IPS-NIHi7 (cell line): Measurements from ENCODE around the gene NDUFAF3.
A peak's percentile ranks its signal among the peaks of the same experiment; 100 is the strongest.

Source experiments
- DNase-seq: peaks from one replicate; pipeline ENCODE4 v3.0.0; 2012; ENCODE audit warnings: mixed read lengths; ENCODE audit errors: extremely low spot score

NDUFAF3 gene

GRCh38 chr3:49017971-49018706 lies 3.8 kb upstream of the NDUFAF3 start, which contains the start of gene DALRD3:
TSS of gene DALRD3 (minus strand) at chr3:49018580. CDS start at chr3:49018564, 16 bp downstream.
- DNase-seq, result peak; percentile 71

DNA sequence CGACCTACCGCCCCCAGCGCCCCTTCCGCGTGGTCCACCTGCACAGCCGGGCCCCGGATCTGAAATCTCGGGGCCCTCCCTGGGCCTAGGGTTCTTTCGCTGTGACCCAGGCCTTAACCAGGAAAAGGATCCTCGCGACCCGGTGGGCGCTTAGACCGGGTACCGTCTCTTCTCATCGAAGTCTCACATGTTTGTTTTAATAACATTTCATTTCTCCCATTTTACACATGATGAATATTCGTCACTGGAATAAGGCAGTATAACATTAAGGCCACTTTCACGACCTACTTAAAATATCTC lies 3.3 kb upstream of the NDUFAF3 start:
- no peak for DNase-seq

GRCh38 chr3:49019941-49020329 lies 2.0 kb upstream of the NDUFAF3 start:
- no peak for DNase-seq

- DNase-seq, result no peak
Observed at GRCh38 chr3:49020330-49021212, 1.4 kb upstream of the NDUFAF3 start.

GRCh38 chr3:49021213-49021812 lies 608 bp upstream of the NDUFAF3 start:
- DNase-seq, result peak; percentile 88

GRCh38 chr3:49022688-49023171 lies 809 bp downstream of the NDUFAF3 start:
- no peak for DNase-seq

DNA sequence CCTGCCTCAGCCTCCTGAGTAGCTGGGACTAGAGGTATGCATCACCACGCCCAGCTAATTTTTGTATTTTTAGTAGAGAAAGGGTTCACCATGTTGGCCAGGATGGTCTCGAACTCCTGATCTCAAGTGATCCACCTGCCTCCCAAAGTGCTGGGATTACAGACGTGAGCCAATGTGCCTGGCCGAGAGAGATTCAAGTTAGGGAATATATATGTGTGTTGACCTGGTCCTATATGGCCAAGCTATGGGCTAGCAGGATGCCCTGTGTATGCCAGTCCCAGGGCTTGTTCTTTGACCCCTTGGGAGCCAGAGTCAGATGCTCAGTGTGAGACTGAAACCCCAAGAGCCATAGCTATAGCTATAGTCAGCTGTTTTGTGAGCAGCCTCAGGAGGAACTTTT lies 1.9 kb downstream of the NDUFAF3 start:
- no peak for DNase-seq

- no peak for DNase-seq
Observed at GRCh38 chr3:49024449-49024848, 2.5 kb downstream of the NDUFAF3 start.

- no peak for DNase-seq
Observed at GRCh38 chr3:49025005-49025792, 3.3 kb downstream of the NDUFAF3 start.

- DNase-seq, result no peak
Observed at GRCh38 chr3:49025793-49026520, 4.0 kb downstream of the NDUFAF3 start.

GRCh38 chr3:49026536-49026935 lies 4.6 kb downstream of the NDUFAF3 start:
- DNase-seq, result no peak

- no peak for DNase-seq
Observed at GRCh38 chr3:49027634-49028033, 5.7 kb downstream of the NDUFAF3 start.

DNA sequence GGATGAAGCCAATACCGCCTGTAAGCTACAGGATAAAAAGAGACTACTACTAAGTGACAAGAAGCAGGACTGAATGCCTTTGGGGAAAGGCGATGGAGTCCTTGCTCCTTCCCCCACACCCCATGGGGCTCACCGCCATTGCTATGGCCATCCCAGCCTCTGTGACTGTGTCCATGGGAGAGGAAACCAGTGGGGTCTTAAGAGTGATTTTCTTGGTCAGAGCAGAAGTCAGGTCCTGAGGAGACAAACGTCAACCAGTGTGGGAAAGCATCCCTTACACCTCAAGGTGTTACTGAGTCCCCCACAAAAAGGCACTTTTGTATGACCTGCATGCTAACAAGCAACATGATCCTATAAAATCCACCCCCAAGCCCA lies 6.4 kb downstream of the NDUFAF3 start:
- DNase-seq, result no peak

DNA sequence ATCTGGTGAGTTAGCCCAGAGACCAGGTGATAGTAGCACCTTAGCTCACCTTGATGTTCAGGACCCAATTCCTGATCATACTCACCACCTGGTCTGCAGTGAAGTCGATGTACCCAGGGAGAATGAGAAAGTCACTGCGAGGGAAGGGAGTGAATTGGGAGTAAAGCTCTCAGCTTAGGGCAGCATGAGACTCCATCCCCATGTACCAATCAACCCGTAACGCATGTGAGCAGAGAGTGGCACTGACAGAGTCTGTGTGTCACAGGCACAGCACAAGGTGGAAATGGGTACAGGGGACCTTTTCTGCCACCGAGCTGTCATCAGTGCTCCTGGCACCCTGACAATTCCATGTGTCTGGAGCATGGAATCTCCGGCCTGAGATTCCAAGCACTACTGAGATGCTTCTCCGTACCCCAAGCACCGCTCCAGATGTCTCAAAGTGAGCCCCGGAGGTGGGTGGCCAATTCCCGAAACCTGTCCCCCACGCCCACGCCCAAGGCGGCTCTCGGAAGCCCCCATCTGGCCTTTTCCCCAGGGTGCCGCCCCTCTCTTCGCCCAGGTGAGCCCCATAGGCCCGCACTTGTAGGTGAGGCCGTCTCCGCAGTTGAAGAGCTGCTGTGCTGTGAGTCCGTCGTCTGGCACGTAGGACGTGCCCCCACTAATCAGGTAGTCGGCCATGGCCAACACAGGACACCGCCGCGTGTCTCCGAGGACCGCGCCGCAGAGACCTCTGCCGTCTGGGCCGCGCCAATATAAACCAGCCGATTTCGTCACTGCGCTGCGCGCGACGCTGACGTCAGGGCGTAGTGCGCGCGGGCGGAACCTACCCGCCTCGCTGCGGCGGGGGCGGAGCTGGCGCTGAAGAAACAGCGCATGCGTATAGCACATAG lies 7.0 kb downstream of the NDUFAF3 start, which contains the start of gene IMPDH2:
TSS of gene IMPDH2 (minus strand) at position 726 of the 890 bp plus-strand sequence. CDS start at position 678, 48 bp downstream.
- DNase-seq, result peak; percentile 90

GRCh38 chr3:49029563-49029884 lies 7.6 kb downstream of the NDUFAF3 start:
- no peak for DNase-seq

DNA sequence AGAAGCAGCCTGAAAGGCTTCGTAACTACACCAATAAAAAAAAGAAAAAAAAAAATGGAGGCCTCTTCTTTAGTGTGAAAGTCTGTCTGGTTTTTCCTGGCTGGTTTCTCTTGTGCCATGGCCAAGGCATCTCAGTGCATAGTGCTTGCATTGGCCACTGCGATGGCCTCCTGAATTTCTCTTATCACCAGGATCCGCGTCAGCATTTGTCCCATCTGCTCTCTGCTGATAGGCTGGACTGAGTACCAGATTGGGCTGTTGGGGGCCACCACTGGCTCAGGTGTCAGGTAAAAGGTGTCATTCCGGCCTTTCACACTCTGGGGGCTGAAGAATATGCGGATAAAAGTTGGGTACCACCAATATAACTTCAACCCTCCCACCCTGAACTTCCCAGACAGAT lies 8.4 kb downstream of the NDUFAF3 start:
- no peak for DNase-seq

DNA sequence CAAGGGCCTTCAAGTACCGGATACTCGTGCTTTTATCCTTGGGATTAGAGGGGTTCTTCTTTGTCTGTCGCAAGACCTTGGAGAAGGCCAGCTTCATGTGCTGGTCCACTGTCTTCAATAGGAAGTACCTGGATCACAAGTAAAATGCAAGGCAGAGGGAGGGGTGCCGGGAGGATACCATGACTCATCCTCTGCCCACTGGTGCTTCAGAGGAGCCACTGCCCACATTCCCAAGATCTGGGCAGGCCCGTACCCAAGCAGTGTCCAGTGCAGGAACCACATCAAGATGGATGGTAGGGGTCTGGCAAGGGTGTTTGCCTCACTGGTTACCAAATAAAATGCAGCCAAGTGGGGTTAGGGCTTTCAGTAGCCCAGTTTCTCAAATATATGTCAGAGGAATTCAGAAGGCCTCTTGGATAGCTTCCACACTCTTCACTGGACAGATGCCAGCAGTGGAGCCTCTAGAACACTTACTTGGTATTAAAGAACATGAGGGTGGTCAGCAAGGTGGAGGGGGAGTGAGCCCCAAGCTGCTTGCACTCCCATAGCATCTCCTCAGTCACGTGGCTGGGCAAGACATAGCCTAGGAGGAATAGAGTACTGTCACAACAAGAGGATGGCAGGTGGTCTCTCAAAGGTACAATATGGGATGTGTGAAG lies 10.9 kb downstream of the NDUFAF3 start:
- no peak for DNase-seq

- no peak for DNase-seq
Observed at GRCh38 chr3:49034650-49035049, 12.7 kb downstream of the NDUFAF3 start.

GRCh38 chr3:49035281-49035680 lies 13.4 kb downstream of the NDUFAF3 start:
- DNase-seq, result no peak

DNA sequence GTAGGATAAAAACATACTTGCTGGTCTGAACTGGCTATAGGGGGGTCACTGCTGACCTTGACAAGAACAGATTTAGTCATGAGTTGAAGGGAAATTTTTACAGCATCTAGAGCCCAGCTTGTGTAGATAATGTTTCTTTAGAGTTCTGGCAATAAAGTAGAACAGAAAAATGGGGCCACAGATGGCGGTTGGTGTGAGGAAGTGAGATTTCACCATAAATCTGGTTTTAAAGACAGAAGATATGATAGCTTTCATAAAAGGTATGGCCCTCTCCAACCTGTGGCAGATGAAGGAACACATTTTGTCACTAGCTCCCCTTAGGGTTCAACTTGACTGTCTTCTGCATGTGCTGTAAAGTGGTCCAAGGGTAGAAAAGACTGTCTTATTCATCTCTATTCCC lies 31.6 kb downstream of the NDUFAF3 start:
- DNase-seq, result no peak
